Neural cell (in vitro differentiated cells): ENCODE measurements around the gene MFRP. TPM values are rescaled to one million over a fixed set of nuclear protein-coding genes. Genes with fewer than 3 reads are reported as not detected.

ENCODE experiments used
- H2AFZ ChIP-seq: fragments of 200-600, 300-800 bp; sonication (generic), shearing (Covaris generic); 2 replicates; pipeline ENCODE4 v1.6.0; 2014; ENCODE audit warnings: low read depth, mild to moderate bottlenecking, antibody characterized with exemption, low read length, moderate library complexity
- H3F3A ChIP-seq: fragments of 200-600 bp; shearing (Covaris generic); 2 replicates; pipeline ENCODE4 v1.6.1; 2016; ENCODE audit warnings: mild to moderate bottlenecking, moderate library complexity, mixed read lengths, antibody characterized with exemption, low read length; ENCODE audit not compliant: insufficient read depth, poor library complexity, severe bottlenecking
- H3K27ac ChIP-seq: fragments of 200-600, 300-800 bp; sonication (generic), shearing (Covaris generic); 2 replicates; pipeline ENCODE4 v1.5.1; 2014; ENCODE audit warnings: mild to moderate bottlenecking, low read length, moderate library complexity
- H3K27me3 ChIP-seq: fragments of 300-800, 200-600 bp; sonication (generic), shearing (Covaris generic); 2 replicates; pipeline ENCODE4 v1.6.0; 2014; ENCODE audit warnings: mild to moderate bottlenecking, low read depth, low read length, moderate library complexity; ENCODE audit not compliant: insufficient read depth
- H3K36me3 ChIP-seq: fragments of 300-800, 200-600 bp; sonication (generic), shearing (Covaris generic); 2 replicates; pipeline ENCODE4 v1.5.1; 2014; ENCODE audit warnings: mild to moderate bottlenecking, antibody characterized with exemption, low read length, moderate library complexity; ENCODE audit not compliant: insufficient read depth
- H3K4me2 ChIP-seq: fragments of 300-800, 200-600 bp; sonication (generic), shearing (Covaris generic); 2 replicates; pipeline ENCODE4 v1.6.0; 2014; ENCODE audit warnings: mild to moderate bottlenecking, low read length
- H3K4me3 ChIP-seq: fragments of 300-800, 200-600 bp; sonication (generic), shearing (Covaris generic); 2 replicates; pipeline ENCODE4 v1.5.1; 2014; ENCODE audit warnings: mild to moderate bottlenecking, low read length, moderate library complexity
- H3K79me2 ChIP-seq: fragments of 200-600 bp; shearing (Covaris generic); replicated peaks from 2 replicates; pipeline ENCODE4 v1.6.0; 2014; ENCODE audit warnings: mild to moderate bottlenecking, low read length, moderate library complexity; ENCODE audit not compliant: insufficient read depth
- H3K9ac ChIP-seq: fragments of 300-800, 200-600 bp; sonication (generic), shearing (Covaris generic); 2 replicates; pipeline ENCODE4 v1.6.1; 2016; ENCODE audit warnings: mild to moderate bottlenecking, low read length, mixed read lengths
- H3K9me2 ChIP-seq: fragments of 200-600 bp; shearing (Covaris generic); 2 replicates; pipeline ENCODE4 v1.6.1; 2016; ENCODE audit warnings: mild to moderate bottlenecking, low read length, mixed read lengths; ENCODE audit not compliant: insufficient read depth
- H3K9me3 ChIP-seq: fragments of 200-600, 300-800 bp; sonication (generic), shearing (Covaris generic); 2 replicates; pipeline ENCODE4 v1.6.1; 2016; ENCODE audit warnings: mild to moderate bottlenecking, mixed run types, low read length, moderate library complexity, mixed read lengths
- H4K20me1 ChIP-seq: fragments of 200-600 bp; shearing (Covaris generic); 2 replicates; pipeline ENCODE4 v1.6.1; 2016; ENCODE audit warnings: mild to moderate bottlenecking, mixed run types; ENCODE audit not compliant: insufficient read depth
- CTCF ChIP-seq: fragments of 450-650 bp; IDR thresholded peaks from 2 replicates; pipeline ENCODE4 v1.5.1; 2014; ENCODE audit warnings: antibody characterized with exemption, mild to moderate bottlenecking, moderate library complexity; ENCODE audit not compliant: poor library complexity, severe bottlenecking
- EP300 ChIP-seq: fragments of 450-650 bp; conservative IDR thresholded peaks from 2 replicates; pipeline ENCODE4 v1.6.1; 2014; ENCODE audit warnings: antibody characterized with exemption, mild to moderate bottlenecking, moderate library complexity; ENCODE audit not compliant: poor library complexity, severe bottlenecking
- EZH2 ChIP-seq: fragments of 200-600, 300-800 bp; shearing (Covaris generic), sonication (generic); IDR thresholded peaks from 2 replicates; pipeline ENCODE4 v1.6.1; 2014; ENCODE audit warnings: antibody characterized with exemption, low read length, borderline replicate concordance, mild to moderate bottlenecking; ENCODE audit not compliant: insufficient read depth, poor library complexity, severe bottlenecking
- MXI1 ChIP-seq: fragments of 450-650 bp; conservative IDR thresholded peaks from 2 replicates; pipeline ENCODE4 v1.6.1; 2014; ENCODE audit warnings: antibody characterized with exemption, mild to moderate bottlenecking; ENCODE audit not compliant: poor library complexity, severe bottlenecking
- POLR2AphosphoS5 ChIP-seq: IDR thresholded peaks from 2 replicates; pipeline ENCODE4 v1.6.1; 2012
- RAD21 ChIP-seq: fragments of 450-650 bp; conservative IDR thresholded peaks from 2 replicates; pipeline ENCODE4 v1.6.1; 2014; ENCODE audit warnings: antibody characterized with exemption, mild to moderate bottlenecking, moderate library complexity
- REST ChIP-seq: IDR thresholded peaks from 2 replicates; pipeline ENCODE4 v1.6.1; 2012; ENCODE audit warnings: borderline replicate concordance
- SMC3 ChIP-seq: fragments of 450-650 bp; conservative IDR thresholded peaks from 2 replicates; pipeline ENCODE4 v1.6.1; 2014; ENCODE audit warnings: antibody characterized with exemption, mild to moderate bottlenecking, moderate library complexity; ENCODE audit not compliant: poor library complexity
- TAF1 ChIP-seq: IDR thresholded peaks from 2 replicates; pipeline ENCODE4 v1.6.1; 2012; ENCODE audit warnings: low read depth
- polyA plus RNA-seq: library from polyadenylated mRNA; depleted of rRNA; stranded (reverse); fragments of >200 nt; gene quantifications from 2 replicates; pipeline ENCODE4 v1.2.3, GENCODE V29; 2014

MFRP gene
- polyA plus RNA-seq, 1 donor from 2014 or later = not detected

- Histone ChIP-seq H3K9me3 (no peaks in the 10 kb centered on the region), H3K36me3 (no peaks in the 10 kb centered on the region), H3K27ac (peak overlapping the region; percentile 93), H3K27me3 (peaks cover 13% of the 10 kb centered on the region), H3F3A (no peaks in the 10 kb centered on the region), H3K79me2 (no peaks in the 10 kb centered on the region), H3K4me2 (peak overlapping the region; percentile 70), H3K4me3 (peak overlapping the region; percentile 59), H4K20me1 (no peaks in the 10 kb centered on the region), H3K9me2 (no peaks in the 10 kb centered on the region), H2AFZ (no peak overlapping the region), H3K9ac (peak overlapping the region; percentile 68)
- TF ChIP-seq EP300 = no peak
- no peak for TF ChIP-seq MXI1
- TF ChIP-seq CTCF = no peak
- no peak for TF ChIP-seq SMC3
- TF ChIP-seq POLR2AphosphoS5 = no peak
- no peak for TF ChIP-seq EZH2
These were observed 15.6 kb upstream of the MFRP start for GRCh38 chr11:119361941-119362725.

- Histone ChIP-seq H2AFZ (peak overlapping the region; percentile 10), H3F3A (no peaks in the 10 kb centered on the region), H3K79me2 (no peaks in the 10 kb centered on the region), H4K20me1 (no peaks in the 10 kb centered on the region), H3K36me3 (no peaks in the 10 kb centered on the region), H3K9ac (peak overlapping the region; percentile 68), H3K27me3 (peaks cover 13% of the 10 kb centered on the region), H3K4me3 (peak overlapping the region; percentile 59), H3K4me2 (peak overlapping the region; percentile 81), H3K9me2 (no peaks in the 10 kb centered on the region), H3K9me3 (no peaks in the 10 kb centered on the region), H3K27ac (peak overlapping the region; percentile 93)
- TF ChIP-seq SMC3 (peak; percentile 22), MXI1 (peak; percentile 18), RAD21 (no peak), TAF1 (peak; percentile 40), POLR2AphosphoS5 (peak; percentile 42), REST (no peak), CTCF (no peak), EZH2 (no peak), EP300 (peak; percentile 79)
These were observed 14.7 kb upstream of the MFRP start for GRCh38 chr11:119361056-119361787.
